T-cell (primary cell): Measurements from ENCODE around the gene PPARA. TPM values are rescaled to one million over a fixed set of nuclear protein-coding genes. Genes with fewer than 3 reads are reported as not detected.

Source experiments
- ATAC-seq, 4 experiments: fragments of 200-7000 bp in 3 of 4; fragments of 150-1000 bp in 1 of 4; cut with Tn5 transposase; replicated peaks in 1 of 4; 1 replicate in 3 of 4; 2 replicates in 1 of 4; pipeline ENCODE4 v1.10.0; 2021; ENCODE audit warnings: moderate library complexity in 3 of 4, mild to moderate bottlenecking in 2 of 4, moderate number of reproducible peaks in 1 of 4
- CTCF ChIA-PET, 2 donors: fragments of 300-600 bp; sonication (Branson Sonifier 250); formaldehyde crosslinking; loops; one replicate each; lab custom pipeline; 2022; ENCODE audit warnings: antibody characterized with exemption in 2 of 2; lab: Charles Lee
- POLR2A ChIA-PET, 2 donors: fragments of 300-600 bp; sonication (Branson Sonifier 250); formaldehyde crosslinking; loops; one replicate each; lab custom pipeline; 2022; ENCODE audit warnings: antibody characterized with exemption in 2 of 2; lab: Charles Lee
- DNase-seq, 35 experiments: peaks; one replicate each; pipeline versions ENCODE4 v3.0.0 to v3.0.0-alpha.2; 2013 to 2023
- H3K27ac ChIP-seq: one replicate; pipeline ENCODE4 v1.5.1; 2013; ENCODE audit warnings: low read length
- H3K27me3 ChIP-seq, 2 experiments: replicated peaks in 1 of 2; 1 replicate in 1 of 2; 2 replicates in 1 of 2; pipeline versions ENCODE4 v1.6.1 to v1.7.0; 2013; ENCODE audit warnings: low read length in 1 of 2, mixed read lengths in 1 of 2; ENCODE audit not compliant: control insufficient read depth in 2 of 2, insufficient read depth in 2 of 2; ENCODE audit errors: extremely low read depth in 1 of 2
- H3K36me3 ChIP-seq, 2 donors: 1 replicate in 1 of 2; 2 replicates in 1 of 2; pipeline versions ENCODE4 v1.6.1 to v1.7.0; 2013; ENCODE audit warnings: low read length in 1 of 2; ENCODE audit not compliant: control insufficient read depth in 2 of 2, insufficient read depth in 1 of 2; ENCODE audit errors: extremely low read depth in 1 of 2
- H3K4me1 ChIP-seq, 2 experiments: 1 replicate in 1 of 2; 2 replicates in 1 of 2; pipeline versions ENCODE4 v1.6.1 to v1.7.0; 2013; ENCODE audit warnings: low read length in 2 of 2, mixed read lengths in 1 of 2; ENCODE audit not compliant: insufficient read depth in 2 of 2, control insufficient read depth in 1 of 2; ENCODE audit errors: extremely low read depth in 1 of 2
- H3K4me3 ChIP-seq, 2 donors: 1 replicate in 1 of 2; 2 replicates in 1 of 2; pipeline versions ENCODE4 v1.5.1 to v1.7.0; 2013; ENCODE audit warnings: mild to moderate bottlenecking in 2 of 2, low read length in 1 of 2, moderate library complexity in 1 of 2; ENCODE audit not compliant: control insufficient read depth in 1 of 2; ENCODE audit errors: extremely low read depth in 1 of 2
- H3K9me3 ChIP-seq: 2 replicates; pipeline ENCODE4 v1.7.0; 2013
- H3K27ac Mint-ChIP-seq, 2 donors: one replicate each; pipeline ENCODE4 v1.8.0; 2020 to 2021; ENCODE audit warnings: mild to moderate bottlenecking in 2 of 2, mixed read lengths in 2 of 2
- H3K27me3 Mint-ChIP-seq, 2 donors: one replicate each; pipeline ENCODE4 v1.8.0; 2021 to 2022; ENCODE audit warnings: mixed read lengths in 2 of 2
- H3K36me3 Mint-ChIP-seq: one replicate; pipeline ENCODE4 v1.8.0; 2021; ENCODE audit warnings: mixed read lengths
- H3K4me1 Mint-ChIP-seq, 3 donors: one replicate each; pipeline ENCODE4 v1.8.0; 2020 to 2022; ENCODE audit warnings: mixed read lengths in 3 of 3, mild to moderate bottlenecking in 1 of 3
- H3K4me3 Mint-ChIP-seq, 3 donors: one replicate each; pipeline ENCODE4 v1.8.0; 2020 to 2022; ENCODE audit warnings: mild to moderate bottlenecking in 3 of 3, mixed read lengths in 3 of 3, moderate library complexity in 3 of 3
- H3K9me3 Mint-ChIP-seq, 3 donors: one replicate each; pipeline ENCODE4 v1.8.0; 2020 to 2022; ENCODE audit warnings: mixed read lengths in 3 of 3
- WGBS: methylation state at CpG from one replicate; pipeline ENCODE4 v1.1.5; 2013; ENCODE audit warnings: missing lambda C conversion rate; ENCODE audit not compliant: insufficient coverage; 5-methylcytosine and 5-hydroxymethylcytosine counted together
- total RNA-seq, 35 experiments: library from RNA in 6 of 35; stranded (reverse) in 6 of 35; fragments of 120-200 nt in 1 of 35; gene quantifications; one replicate each; pipeline versions ENCODE4 v1.2.1 to v1.2.4 and lab custom pipeline; 2013 to 2026

Gene PPARA
- total RNA-seq, 5 donors from 2014 or later (not counting 1 experiment from before 2014, with no cell fraction given): 11.0 to 22.2 (median 19.6) TPM

- POLR2A ChIA-PET: no interaction called here
- no peak overlapping the region for H3K4me3 ChIP-seq
- H3K4me3 Mint-ChIP-seq: no peak overlapping the region
- no peaks in the 10 kb centered on the region for H3K4me1 ChIP-seq
- H3K36me3 ChIP-seq: peaks cover 3 to 37% of the 10 kb centered on the region in 2 donors
- H3K4me1 Mint-ChIP-seq: peaks cover 4 to 7% (median 6%) of the 10 kb centered on the region in 3 donors
- DNase-seq: no peak
- no peaks in the 10 kb centered on the region for H3K27me3 Mint-ChIP-seq
- H3K9me3 Mint-ChIP-seq: no peaks in the 10 kb centered on the region
- no peaks in the 10 kb centered on the region for H3K27me3 ChIP-seq
- H3K36me3 Mint-ChIP-seq: peaks cover 40% of the 10 kb centered on the region
- ATAC-seq: no peak
- H3K27ac Mint-ChIP-seq: no peak overlapping the region
- WGBS: 100% methylated on average over 1 of the region's 5 CpGs
- H3K27ac ChIP-seq: no peak overlapping the region
- no peaks in the 10 kb centered on the region for H3K9me3 ChIP-seq
- CTCF ChIA-PET: no interaction called here
These were observed 70.6 kb downstream of the PPARA start for GRCh38 chr22:46220921-46221320.

- WGBS: 91% methylated on average over 14 of the region's 23 CpGs
- ChIA-PET CTCF (no interaction called here), POLR2A (no interaction called here)
- H3K9me3 ChIP-seq: no peaks in the 10 kb centered on the region
- Mint-ChIP-seq H3K36me3 (peaks cover 22% of the 10 kb centered on the region), H3K4me1 (peaks cover 4 to 7% (median 6%) of the 10 kb centered on the region in 3 donors), H3K27me3 (no peaks in the 10 kb centered on the region), H3K4me3 (no peak overlapping the region), H3K27ac (no peak overlapping the region), H3K9me3 (no peaks in the 10 kb centered on the region)
- peaks cover 3 to 22% of the 10 kb centered on the region in 2 donors for H3K36me3 ChIP-seq
- H3K27me3 ChIP-seq: no peaks in the 10 kb centered on the region
- ATAC-seq: no peak
- no peak overlapping the region for H3K27ac ChIP-seq
- H3K4me1 ChIP-seq: no peaks in the 10 kb centered on the region
- H3K4me3 ChIP-seq: no peak overlapping the region
- DNase-seq: no peak
These were observed 73.9 kb downstream of the PPARA start for GRCh38 chr22:46224044-46224897.

- Mint-ChIP-seq H3K4me3 (no peak overlapping the region), H3K27ac (no peak overlapping the region), H3K4me1 (peaks cover 0 to under 1% (median 0%) of the 10 kb centered on the region in 3 donors), H3K27me3 (no peaks in the 10 kb centered on the region), H3K9me3 (no peaks in the 10 kb centered on the region), H3K36me3 (peaks cover 16% of the 10 kb centered on the region)
- no peak for ATAC-seq
- Histone ChIP-seq H3K27me3 (no peaks in the 10 kb centered on the region), H3K9me3 (no peaks in the 10 kb centered on the region), H3K4me1 (no peaks in the 10 kb centered on the region), H3K27ac (no peak overlapping the region), H3K36me3 (peaks cover 3 to 16% of the 10 kb centered on the region in 2 donors), H3K4me3 (no peak overlapping the region)
- POLR2A ChIA-PET: no interaction called here
- CTCF ChIA-PET: no interaction called here
- WGBS: 94% methylated on average over 6 of the region's 10 CpGs
- no peak for DNase-seq
These were observed 74.6 kb downstream of the PPARA start for GRCh38 chr22:46224898-46225290.

- Histone ChIP-seq H3K9me3 (no peaks in the 10 kb centered on the region), H3K4me1 (no peaks in the 10 kb centered on the region), H3K27me3 (no peaks in the 10 kb centered on the region), H3K4me3 (no peak overlapping the region), H3K36me3 (peaks cover 3 to 12% of the 10 kb centered on the region in 2 donors), H3K27ac (no peak overlapping the region)
- ChIA-PET POLR2A (no interaction called here), CTCF (no interaction called here)
- DNase-seq (no peak), ATAC-seq (no peak)
- Mint-ChIP-seq H3K27me3 (no peaks in the 10 kb centered on the region), H3K4me3 (no peak overlapping the region), H3K4me1 (no peaks in the 10 kb centered on the region), H3K27ac (no peak overlapping the region), H3K9me3 (no peaks in the 10 kb centered on the region), H3K36me3 (peaks cover 16% of the 10 kb centered on the region)
- 97% methylated on average over 7 of the region's 7 CpGs for WGBS
These were observed 75.3 kb downstream of the PPARA start for GRCh38 chr22:46225631-46226030.

- Histone ChIP-seq H3K4me3 (no peak overlapping the region), H3K4me1 (no peaks in the 10 kb centered on the region), H3K36me3 (peaks cover 0 to 7% of the 10 kb centered on the region in 2 donors), H3K27me3 (no peaks in the 10 kb centered on the region), H3K9me3 (no peaks in the 10 kb centered on the region), H3K27ac (no peak overlapping the region)
- CTCF ChIA-PET: no interaction called here
- Mint-ChIP-seq H3K4me1 (no peaks in the 10 kb centered on the region), H3K9me3 (no peaks in the 10 kb centered on the region), H3K27ac (no peak overlapping the region), H3K27me3 (no peaks in the 10 kb centered on the region), H3K4me3 (no peak overlapping the region), H3K36me3 (peaks cover 11% of the 10 kb centered on the region)
- POLR2A ChIA-PET: no interaction called here
- ATAC-seq (no peak), DNase-seq (no peak)
- WGBS: 92% methylated on average over 6 of the region's 7 CpGs
These were observed 76.3 kb downstream of the PPARA start for GRCh38 chr22:46226577-46226976.

- Mint-ChIP-seq H3K27me3 (no peaks in the 10 kb centered on the region), H3K4me3 (no peak overlapping the region), H3K9me3 (no peaks in the 10 kb centered on the region), H3K27ac (no peak overlapping the region), H3K4me1 (no peaks in the 10 kb centered on the region), H3K36me3 (peaks cover 14% of the 10 kb centered on the region)
- 95% methylated on average over 6 of the region's 8 CpGs for WGBS
- no peaks in the 10 kb centered on the region for H3K4me1 ChIP-seq
- H3K36me3 ChIP-seq: peaks cover 0 to 2% of the 10 kb centered on the region in 2 donors
- no peak overlapping the region for H3K4me3 ChIP-seq
- no peak overlapping the region for H3K27ac ChIP-seq
- no peaks in the 10 kb centered on the region for H3K9me3 ChIP-seq
- CTCF ChIA-PET: no interaction called here
- POLR2A ChIA-PET: no interaction called here
- ATAC-seq (no peak), DNase-seq (no peak)
- H3K27me3 ChIP-seq: no peaks in the 10 kb centered on the region
These were observed 79.4 kb downstream of the PPARA start for GRCh38 chr22:46229701-46230100.
